T47D (cell line): ENCODE data around the gene FGGY.

Source experiments
- DNase-seq, 2 experiments: peaks; one replicate each; pipeline versions ENCODE4 v3.0.0 to v3.0.0-alpha.2; 2011 to 2012; ENCODE audit warnings: low read depth in 1 of 2, low spot score in 1 of 2
- JUND ChIP-seq: IDR thresholded peaks from 2 replicates; pipeline ENCODE4 v1.6.1; 2012; ENCODE audit warnings: low read depth
- in situ Hi-C: cut with HindIII; loops from 2 replicates; pipeline ENCODE4 v1.10.0; 2016; ENCODE audit warnings: low sequenced_read_pairs, low pct_unique_long_range_greater_than_20kb

Gene FGGY

DNA sequence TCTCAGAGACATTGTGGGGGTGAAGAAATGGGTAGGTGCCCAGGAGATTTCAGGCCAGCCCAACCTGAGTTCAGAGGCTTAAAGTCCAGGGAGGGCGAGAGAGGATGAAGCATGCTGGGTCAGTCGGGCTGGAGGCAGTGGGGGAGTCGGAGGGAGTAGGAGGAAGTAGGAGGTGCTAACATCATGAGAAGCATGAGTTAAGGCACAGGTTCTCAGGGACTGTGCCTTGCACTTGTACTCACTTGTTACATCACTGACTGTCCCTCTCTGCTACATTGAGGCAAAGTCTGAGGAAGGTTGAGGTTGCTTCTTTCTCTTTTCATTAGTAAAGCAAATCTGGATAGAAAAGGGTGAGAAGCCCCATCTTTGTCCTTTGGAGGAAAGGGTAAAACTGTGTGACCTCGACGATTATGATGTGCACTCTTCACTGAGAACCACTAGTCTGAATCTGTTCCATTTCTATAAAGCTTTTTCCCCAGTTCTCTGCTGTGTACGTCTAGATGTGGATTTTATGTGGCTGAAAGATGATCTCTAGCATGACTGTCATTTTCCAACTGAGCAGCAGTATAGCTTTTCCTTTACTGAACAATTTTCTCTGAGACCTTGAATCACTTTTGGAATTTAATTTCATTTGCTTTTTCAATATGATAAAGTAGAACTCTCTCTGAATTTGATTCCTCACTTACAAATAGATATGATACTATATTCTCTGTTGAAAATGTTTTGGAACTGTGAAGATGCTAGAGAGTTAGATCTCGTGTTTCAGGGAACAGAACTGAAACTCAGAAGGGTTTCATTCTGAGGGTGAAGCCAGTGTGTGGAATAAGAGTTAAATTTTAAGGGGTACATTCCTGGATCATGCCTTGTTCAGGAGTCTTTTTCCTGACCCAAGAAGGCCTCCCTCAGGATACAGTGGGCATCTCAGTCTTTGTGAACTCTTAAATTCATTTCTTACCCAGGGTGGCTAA, 94.6 kb downstream of the FGGY start:
- in situ Hi-C loops = no loop called here

GRCh38 chr1:59393211-59394180, 96.6 kb downstream of the FGGY start:
- DNase-seq = peak in 1 of 2 experiments; percentile 2
- TF ChIP-seq JUND = no peak
- in situ Hi-C loops = no loop called here

More for the DNA sequence above, 94.6 kb downstream of the FGGY start:
- TF ChIP-seq JUND = no peak
- no peak for DNase-seq

- no peak for TF ChIP-seq JUND
- in situ Hi-C loops = no loop called here
- DNase-seq = no peak
Measured at GRCh38 chr1:59394706-59395425, 98.0 kb downstream of the FGGY start.

DNA sequence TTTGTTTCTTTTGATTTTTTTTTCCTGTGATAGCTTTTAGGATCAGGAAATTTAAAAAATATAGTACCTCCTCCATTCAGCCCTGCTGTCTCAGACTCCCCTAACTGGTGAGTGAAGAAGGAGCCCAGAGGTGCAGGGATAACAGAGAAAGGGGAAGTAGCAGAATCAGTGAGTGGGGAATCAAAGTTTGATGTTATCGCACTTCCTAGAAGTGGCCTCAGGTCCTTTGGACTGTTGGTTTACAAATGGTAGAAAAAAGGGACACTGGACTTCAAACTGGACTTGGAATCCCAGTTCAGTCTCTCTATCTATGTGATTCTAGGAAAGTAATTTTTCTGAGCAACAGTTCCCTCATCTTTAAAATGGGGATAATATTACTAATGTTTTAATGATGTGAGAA, 99.5 kb downstream of the FGGY start:
- TF ChIP-seq JUND = no peak
- no peak for DNase-seq
- in situ Hi-C loops = no loop called here

- TF ChIP-seq JUND = no peak
- in situ Hi-C loops = no loop called here
Measured at GRCh38 chr1:59397139-59397858, 100.4 kb downstream of the FGGY start.

GRCh38 chr1:59399642-59400041, 102.7 kb downstream of the FGGY start:
- no peak for TF ChIP-seq JUND
- in situ Hi-C loops = no loop called here
- DNase-seq = no peak

More at GRCh38 chr1:59397139-59397858, 100.4 kb downstream of the FGGY start:
- DNase-seq = no peak

DNA sequence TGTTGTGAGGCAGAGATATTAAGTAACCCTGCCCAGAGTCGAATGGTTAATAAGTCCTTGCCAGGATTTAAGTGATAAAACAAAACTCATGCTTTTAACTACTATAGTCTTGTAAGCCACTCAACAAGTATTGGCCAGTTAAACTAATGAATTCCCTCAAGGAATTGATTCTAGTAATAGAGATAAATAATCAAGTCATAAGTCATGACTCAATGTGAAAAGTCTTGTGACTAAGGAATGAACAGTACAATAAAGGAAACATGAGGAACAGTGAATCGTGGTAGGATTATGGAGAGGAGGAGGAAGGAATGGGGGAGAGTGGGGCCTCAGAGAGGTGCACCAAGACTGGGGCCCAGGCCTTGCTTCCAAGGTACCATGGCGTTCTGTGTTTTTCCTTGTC, 104.7 kb downstream of the FGGY start:
- in situ Hi-C loops = no loop called here
- DNase-seq = no peak
- no peak for TF ChIP-seq JUND

GRCh38 chr1:59404796-59405195, 107.9 kb downstream of the FGGY start:
- in situ Hi-C loops = no loop called here
- TF ChIP-seq JUND = no peak
- DNase-seq = no peak

- DNase-seq = no peak
- in situ Hi-C loops = no loop called here
Measured at GRCh38 chr1:59406437-59407164, 109.7 kb downstream of the FGGY start.

GRCh38 chr1:59408608-59409240, 111.8 kb downstream of the FGGY start:
- in situ Hi-C loops = no loop called here
- no peak for TF ChIP-seq JUND
- DNase-seq = no peak

More at GRCh38 chr1:59406437-59407164, 109.7 kb downstream of the FGGY start:
- no peak for TF ChIP-seq JUND

DNA sequence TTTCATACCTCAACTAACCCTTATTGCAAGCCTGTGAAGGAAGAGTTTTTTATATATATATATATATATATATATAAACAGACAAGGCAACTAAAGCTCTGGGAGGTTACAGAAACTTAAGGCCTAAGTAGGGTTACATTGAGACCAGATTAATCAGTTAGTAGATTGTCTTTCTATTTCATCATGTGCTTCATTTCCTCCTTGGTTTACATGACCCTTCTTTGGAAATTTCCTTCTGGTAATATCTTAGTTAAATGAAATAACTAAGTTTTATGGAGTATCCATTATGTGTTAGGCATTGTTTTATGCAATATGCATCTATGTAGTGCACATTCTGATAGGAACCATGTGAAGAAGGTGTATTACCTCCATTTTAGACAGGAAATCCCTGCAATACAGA, 112.7 kb downstream of the FGGY start:
- DNase-seq = no peak
- TF ChIP-seq JUND = no peak

More for the DNA sequence above, 112.7 kb downstream of the FGGY start:
- in situ Hi-C loops = no loop called here
